GM21390 (cell line): ENCODE results near the gene ARHGAP27.
A peak's percentile ranks its signal among the peaks of the same experiment; 100 is the strongest.

Experiments
- ATAC-seq: cut with Tn5 transposase; IDR thresholded peaks from one replicate; pipeline ENCODE4 v1.9.1; 2021; ENCODE audit not compliant: unreplicated experiment

The ARHGAP27 gene

DNA sequence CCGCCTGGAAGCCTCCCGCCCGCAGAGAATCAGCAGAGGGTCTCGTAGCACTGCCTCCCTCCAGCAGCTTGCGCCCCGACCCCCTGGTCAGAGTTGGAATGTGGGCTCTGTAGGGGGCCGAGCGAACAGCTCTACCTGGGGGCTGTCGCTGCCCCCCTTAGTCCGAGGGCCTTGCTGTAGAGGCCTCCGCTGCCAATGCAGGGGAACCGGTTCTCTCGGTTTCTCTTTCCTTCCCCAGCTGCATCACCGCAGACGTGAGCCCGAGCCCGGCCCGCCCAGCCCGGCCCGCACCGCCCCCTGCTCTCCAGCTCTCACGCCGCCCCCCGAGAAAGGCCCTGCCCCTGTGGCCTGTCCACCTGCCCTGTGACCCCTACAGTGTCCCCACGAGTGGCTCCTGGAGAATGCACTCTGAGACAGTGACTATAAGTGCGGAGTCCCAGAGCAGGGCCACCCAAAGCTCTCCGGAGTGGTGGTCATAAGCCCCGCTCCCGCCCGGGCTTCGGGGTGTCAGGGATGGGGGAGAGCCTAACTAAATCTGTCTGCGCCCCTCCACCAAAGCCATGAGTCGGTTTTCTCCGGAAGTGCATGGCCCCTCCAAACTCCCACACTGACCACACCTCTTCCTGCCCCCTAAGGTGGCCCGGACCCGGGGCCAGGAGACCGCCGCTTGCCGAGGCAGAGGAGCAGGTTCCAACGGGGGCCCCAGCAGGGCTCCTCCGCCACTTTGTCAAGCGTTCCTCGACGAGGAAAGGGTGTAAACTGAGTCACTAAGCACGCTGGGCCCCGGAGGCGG is 1.7 kb downstream of the ARHGAP27 start:
- peak; percentile 28 for ATAC-seq

DNA sequence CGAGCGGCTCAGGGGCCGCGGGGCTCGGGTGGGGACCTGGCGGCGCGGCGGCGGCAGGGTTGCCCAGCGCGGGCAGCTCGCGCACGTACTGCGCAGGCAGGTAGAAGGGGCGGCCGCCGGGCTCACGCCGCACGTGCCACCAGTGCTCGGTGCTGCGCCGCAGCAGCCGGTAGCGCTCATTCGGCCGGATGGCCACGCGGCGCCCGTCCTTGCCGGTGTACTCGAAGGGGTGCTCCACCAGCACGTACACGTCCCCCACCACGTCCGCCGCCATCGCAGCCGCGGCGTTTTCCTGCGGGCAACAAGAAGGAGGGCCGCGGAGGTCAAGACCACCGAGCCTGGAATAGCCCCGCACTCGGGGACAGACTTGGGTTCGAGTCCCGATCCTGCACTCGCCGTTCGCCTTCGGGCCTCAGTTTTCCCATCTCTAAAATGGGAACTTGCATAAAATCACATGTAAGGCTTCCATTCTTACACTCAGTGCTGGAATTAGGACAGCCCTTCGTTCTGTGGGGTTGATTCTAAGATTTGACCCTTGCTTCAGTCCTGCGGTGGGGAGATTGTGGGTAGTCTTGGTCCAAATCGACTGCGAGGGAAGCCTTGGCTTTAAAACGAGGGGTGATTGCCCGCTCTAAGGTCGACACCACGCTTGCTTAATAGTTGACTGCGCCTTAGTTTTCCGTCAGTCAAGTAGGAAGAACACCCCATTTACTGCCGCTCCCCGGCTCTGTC is 2.5 kb downstream of the ARHGAP27 start:
- ATAC-seq: no peak

DNA sequence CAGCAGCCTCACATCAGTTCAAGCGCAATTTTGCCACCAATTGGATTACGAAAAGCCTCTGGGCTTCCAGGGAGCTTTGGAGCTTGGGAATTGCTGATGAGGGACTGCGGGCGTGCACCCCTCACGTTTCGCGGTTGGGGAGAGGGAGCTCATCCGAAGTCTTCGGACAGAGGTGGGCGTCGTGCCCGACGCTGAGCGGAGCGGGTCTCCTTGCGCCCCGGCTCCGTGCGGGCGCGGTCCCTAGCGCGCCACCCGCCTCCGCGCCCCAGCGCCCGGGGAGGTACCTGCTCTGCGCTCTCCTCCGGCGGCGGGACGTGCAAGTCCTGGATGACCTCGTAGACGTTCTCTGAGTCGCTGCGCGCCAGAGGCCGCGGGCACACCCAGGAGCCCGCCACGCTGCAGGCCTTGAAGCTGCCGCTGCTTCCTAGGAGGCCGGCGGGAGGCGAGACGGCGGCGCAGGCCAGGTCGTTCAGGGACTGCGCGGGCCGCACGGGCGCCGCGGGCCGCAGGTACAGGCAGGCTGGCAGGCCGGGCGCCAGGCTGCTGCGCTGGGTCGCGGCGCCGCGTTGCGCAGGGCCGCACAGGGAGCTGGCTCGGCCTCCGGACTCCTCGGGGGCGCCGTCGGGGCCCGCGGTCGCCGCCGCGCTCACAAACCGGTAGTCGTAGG is 3.2 kb downstream of the ARHGAP27 start:
- no peak for ATAC-seq

DNA sequence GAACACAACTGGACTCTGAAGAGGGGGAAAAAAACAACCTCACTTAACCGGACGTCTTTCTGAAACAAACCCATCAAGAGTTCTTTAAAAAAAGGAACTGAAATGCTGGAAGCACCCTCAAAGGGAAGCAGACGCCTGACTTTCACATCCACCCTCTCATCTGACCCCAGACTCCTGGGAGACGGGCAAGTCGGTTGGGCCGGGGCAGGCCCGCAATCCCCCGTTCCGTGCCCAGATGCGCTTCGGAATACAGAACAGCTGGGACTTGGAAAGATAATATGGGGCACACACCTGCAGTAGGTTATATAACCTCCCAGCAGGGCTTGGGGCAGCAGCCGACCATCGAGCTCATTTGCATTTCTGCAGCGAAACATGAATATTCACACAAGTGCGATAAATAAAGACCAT is 3.7 kb downstream of the ARHGAP27 start:
- no peak for ATAC-seq

DNA sequence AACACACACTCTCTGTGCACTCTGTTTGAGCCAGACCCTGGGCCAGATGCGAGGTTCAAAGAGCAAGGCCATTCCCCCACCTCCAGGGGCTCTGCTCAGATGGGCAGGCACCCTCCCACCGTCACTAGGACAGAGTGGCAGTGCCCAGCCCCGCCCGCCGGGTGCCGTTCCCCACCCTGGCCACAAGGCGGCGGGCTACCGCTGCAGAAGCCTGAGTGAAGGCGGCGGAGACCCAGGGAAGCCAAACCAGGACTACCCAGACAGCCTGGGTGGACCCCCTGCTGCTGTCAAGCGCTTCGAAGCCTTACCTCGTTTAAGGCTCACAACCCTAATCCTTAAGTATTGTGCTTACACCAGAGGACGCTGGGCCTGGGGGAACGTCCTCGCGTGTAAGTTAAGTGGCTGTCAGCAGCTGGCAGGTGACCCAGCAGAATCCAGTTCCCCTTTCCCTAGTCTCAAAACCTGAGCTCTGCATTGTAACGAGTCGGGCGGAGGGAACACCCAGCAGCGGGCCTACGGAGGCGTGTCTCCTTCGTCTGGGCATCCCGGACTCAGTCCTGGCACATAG is 4.5 kb downstream of the ARHGAP27 start:
- peak; percentile 48 for ATAC-seq

DNA sequence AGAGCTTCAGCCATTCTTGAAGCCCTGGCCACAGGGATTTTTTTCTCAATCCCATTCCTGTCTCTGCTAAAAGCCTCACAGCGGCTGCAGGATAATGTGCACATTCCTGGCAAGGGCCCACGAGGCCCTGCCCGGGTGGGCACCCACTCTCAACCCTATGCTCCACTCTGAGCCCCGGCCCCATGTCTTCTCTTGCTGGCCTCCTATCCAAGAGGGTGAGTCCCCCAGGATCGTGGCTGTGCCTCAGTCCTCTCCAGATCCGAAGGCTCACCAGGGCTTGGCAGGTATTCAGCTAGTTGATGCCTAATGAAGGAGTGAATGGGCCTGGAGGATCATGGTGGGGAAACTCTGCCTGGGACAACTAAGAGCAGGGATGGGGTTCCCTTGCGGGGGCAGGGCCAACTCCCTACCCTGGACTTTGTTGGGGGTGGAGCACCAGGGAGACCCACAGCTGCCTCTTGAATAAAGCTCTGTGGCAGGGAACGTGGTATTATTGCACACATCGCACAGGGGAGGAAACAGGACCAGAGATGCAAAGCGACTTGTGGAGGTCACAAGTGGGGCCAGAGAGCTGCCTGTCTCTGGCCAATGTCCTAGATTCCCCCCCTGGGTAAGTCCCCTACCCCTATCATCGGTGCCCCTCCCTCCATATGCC is 5.4 kb downstream of the ARHGAP27 start:
- no peak for ATAC-seq

DNA sequence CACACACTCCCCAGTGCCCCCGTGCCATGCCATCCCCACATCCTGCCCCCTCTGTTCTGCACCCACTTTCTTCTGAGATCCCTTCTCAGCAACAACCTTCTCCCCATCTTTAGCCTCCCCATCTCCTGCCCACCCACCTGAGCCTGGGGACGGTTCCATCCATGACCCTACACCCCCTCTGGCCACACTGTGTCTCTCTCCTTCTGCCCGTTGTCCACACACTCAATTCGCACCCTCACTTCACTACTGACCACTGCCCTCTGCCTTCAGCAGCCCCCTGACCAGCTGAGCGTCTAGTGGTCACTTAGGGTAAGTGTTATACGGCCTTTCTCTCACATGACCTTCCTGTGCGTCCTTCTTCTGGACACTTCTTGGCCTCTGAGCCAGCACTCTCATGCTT is 6.1 kb downstream of the ARHGAP27 start:
- no peak for ATAC-seq

DNA sequence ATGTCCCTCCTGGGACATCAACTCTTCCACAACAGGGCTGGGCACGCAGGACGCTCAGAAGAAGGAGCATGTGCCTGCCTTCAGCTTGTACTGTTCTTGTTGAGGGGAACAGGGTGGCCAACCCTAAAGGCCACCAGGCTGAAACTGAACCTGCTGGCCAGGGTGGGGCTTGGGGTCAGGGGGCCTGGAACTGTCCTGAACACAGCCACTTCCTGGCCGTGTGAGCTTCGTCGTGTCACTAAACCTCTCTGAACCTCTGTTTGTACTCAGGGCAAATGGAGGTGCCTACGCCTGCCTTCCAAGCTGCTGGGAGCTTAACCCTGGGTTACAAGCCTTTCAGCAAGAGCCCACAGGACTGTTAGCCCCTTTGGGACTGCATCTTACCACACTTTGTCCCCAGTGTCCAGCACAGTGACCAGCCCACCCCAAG is 6.7 kb downstream of the ARHGAP27 start:
- ATAC-seq: no peak

DNA sequence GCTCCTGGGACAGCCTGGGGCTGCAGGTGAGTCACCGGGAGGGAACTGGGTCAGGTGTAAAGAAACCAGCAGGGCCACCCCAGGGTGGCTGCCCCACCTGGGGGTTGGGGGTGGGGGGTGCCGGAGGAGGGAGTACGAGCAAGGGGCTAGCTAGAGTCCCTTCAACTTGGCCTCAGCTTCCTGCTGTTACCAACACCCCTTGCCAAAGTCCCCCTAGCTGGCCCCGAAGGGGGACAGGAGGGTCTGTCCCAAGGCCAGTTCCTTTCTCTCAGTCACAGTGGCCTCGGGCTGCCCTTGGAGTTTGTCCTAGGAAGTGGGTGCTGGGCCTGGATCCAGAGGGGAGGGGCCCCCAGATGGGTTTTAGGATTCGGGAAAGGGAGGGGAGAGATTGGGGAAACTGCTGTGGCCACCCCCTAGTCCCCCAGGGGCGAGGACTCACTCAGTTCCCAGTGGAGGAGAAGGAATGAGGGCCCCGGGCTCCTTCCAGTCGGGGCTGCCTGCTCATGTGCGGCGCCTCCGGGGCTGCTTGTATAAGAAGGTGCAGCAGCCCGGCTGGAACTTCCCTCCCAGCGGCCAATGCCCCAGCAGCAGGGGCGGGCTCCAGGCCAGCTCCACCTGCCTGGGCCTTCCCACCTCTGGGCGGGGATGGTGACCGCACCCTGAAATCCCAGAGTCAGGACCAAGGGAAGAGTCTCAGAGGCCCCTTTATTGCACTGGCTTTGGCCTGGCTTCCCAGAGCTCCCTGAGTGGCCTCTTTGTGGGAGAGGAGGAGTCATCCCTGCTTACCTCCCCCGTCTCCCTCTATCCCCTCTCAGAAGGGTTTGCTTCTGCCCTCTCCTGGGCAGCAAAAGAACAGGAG is 7.3 kb downstream of the ARHGAP27 start:
- no peak for ATAC-seq

DNA sequence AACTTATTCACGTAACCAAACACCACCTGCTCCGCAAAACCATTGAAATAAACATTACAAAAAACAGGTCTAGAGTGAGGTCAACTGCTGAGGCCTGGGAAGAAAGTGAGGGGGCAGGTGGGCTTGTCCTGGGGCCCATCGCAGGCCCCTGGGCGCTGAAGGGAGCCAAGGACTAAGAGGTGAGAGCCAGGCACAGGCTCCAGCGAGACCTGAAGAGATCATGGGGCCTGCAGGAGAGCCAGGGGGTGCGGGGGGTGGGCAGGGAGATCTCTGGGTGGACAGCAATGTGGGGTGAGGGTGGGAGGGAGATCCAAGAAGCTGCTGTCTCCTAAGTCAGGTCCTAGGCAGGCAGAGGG is 7.9 kb downstream of the ARHGAP27 start:
- no peak for ATAC-seq

DNA sequence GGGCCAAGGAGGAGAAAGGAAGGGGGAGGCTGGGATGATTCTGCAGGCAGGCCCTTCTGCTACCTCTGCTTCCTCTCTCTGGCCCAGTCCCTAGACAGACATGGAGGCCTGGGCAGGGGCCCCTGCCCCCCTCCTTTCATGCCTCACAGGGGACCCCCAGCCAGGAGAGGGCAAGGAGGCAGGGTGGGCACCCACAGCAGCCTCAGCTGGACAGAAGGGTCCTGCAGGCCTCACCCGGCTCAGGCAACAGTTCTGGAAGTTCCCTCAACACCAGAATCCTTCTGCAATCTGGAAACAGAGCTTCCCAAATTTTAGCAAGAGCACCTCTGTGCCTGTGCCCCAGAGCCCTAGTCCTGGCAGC is 8.7 kb downstream of the ARHGAP27 start:
- no peak for ATAC-seq

DNA sequence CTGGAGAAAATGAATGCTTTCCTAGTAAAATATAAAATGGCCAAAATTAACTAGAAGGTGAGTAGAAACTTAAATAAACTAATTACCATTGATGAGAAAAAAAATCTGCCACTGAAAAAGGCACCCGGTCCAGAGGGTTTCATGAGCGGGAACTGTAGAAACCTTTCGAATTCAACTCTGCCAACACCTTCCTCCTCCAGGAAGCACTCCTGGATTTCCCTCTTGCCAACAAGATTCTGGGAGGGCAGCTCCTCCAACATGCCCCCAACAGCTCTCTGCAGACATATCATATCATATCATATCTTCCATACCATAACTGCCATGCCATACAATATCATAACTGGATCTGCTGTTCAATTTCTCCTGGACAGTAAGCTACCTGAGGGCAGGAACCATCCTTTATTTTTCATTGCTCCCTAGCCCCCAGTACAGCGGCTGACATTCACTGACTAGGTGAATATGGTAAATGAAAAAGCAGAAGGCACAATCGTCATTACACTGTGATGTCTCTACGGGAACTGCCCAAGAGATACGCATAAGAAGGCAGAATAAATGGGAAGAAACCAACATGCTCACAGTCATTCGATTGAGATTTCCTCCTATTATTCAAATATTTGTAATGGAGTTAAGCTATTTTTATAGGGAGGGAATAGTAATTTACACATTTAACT is 9.2 kb downstream of the ARHGAP27 start:
- no peak for ATAC-seq

DNA sequence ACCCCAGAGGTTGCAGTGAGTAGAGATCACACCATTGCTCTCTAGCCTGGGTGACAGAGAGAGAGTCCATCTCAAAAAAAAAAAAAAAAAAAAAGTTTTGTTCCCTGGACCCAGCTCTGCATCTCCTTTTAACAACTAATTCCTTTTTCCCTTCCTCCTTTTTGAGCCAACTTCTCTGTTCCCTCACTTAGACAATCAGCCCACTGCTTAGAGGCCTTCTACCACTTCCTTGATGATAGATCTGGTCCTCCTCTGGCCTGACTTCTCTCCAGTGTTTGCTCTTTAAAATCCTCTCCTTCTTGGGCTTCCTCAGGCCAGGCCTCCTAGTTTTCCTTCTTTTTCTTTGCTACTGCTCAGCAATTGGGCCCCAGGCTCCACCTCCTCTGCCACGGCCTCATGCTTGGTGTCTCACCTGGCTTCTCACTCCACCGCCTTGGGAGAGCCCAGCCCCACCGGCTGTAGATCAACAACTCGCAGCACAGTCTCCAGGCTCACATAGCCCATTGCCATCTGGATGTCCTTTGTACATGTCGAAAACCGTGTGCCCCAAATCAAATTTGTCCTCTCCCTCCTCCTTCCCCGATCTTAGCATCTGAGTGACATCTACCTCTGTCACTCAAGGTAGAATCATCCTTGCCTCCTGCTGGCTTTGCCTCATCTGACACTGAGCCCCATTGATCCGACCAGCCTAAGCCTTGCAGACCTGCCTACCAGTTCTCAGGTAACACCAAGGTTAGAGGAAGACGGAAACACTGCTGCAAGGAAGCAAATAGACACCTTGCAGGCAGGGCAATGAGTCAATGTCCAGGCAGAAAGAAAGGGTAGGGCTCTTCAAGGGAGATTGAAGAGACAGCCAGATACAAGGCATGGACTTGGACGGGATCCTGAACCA is 17.4 kb downstream of the ARHGAP27 start:
- ATAC-seq: no peak

DNA sequence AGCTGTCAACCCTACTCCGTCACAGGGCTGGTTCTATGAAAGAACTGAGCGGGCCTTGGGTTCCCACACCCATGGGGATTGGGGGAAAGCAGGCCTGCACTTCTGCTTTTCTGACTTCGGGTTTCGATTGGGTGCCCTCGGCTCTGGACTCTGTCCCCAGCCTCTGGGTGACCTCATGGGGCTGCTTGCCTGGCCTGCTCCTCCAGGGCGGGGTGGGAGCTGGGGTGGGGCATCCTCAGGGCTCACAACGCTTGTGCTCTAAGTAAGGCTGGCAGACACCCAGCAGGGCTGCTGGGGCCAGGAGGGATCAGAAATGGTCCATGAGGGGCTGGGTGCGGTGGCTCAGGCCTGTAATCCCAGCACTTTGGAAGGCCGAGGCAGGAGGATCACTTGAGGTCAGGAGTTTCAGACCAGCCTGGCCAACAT is 19.2 kb downstream of the ARHGAP27 start:
- no peak for ATAC-seq

DNA sequence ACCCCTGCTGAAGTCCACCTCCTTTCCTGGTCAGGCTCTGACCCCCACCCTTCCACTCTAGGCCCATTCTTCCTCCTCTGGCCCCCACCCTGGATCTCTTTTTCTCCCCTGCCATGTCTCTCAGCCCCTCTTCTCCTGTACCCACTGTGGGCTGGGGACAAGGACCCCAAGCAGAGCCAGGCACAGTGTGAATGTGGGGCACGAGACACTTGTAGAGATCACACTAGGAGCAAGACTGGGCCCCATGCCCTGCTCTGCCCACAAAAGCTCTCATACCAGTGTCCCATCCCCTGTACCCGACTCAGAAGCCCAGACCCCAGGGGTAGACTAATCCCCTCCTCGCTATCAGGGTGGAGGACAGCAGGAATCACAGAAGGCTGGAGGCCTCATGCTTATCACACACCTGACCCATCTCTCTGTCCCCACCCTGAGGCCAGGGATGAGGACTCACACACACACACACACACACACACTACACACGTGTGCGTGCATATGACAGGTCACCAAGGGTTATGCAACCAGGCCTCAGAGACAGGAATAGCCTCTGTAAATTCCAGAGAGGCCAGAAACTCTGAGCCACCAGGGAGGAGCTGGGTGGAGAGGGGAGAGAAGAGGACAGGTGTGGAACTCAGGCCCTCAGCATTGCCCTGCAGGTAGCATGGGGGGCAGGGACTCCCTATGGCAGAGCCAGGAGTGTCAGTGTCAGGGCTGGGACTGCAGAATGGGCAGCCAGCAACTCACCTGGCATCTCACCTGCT is 21.1 kb downstream of the ARHGAP27 start:
- no peak for ATAC-seq

DNA sequence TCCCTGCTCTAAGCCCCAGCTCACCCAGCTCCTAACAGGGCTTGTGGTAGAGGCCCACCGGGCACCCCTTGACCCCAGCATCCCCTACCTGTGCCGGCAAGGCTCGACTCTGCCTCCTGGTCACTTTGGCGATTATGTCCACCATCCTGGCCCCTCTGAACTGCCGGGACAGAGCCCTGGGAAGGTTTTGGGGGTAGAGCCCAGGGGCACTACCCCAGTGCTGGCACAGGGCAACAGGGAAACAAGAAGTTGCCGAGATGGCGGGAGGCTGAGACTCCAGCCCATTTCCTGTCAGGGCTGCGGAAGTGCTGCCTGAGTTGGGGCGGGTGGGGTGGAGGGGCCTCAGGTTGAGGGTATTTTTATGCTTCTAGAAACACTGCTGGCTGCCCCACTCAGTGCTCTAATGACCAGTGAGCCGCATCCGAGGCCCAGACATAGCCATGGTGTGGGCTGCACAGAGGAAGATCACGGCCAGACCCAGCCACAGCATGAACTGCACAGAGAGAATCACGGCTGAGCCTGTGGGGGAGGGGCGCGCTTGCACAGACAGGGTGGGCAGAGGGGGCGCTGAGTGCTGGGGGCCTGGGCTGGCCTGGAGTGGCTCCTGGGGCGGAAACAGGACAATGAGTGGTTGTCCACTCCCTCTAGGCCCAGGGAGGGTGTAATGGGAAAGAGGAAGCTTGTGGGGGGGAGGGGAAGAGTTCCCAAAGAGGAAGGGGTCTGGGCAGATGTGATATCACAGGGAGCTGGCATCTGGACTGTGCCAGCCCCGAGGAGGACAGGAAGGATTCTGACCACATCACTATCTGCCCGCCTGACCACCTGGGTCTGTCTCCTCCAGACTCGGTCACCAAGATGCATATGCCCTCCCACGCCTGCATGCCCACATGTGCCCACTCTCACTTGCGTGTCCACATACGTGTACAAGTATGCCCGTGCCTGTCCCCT is 22.3 kb downstream of the ARHGAP27 start:
- ATAC-seq: no peak

DNA sequence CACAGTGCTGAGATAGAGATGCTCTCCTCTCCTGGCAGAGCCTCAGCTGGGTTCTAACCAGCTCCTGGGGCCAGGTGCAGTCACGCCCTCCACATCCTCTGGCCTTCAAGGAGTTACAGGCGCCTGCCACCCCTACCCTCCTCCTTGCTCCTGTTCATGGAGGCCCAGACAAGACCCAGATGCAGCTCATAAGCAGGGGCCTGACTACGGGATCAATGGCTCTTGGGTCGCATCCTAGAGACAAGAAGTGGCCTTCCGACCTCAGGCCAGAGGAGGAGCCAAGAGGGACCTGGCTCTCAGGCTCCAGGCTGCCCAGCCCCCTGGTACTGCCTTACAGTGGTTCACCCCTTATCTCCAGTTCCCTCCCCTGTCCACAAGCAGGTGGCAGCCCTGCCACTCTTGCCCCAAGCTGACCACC is 23.0 kb downstream of the ARHGAP27 start:
- ATAC-seq: no peak
